ENCODE measurements around the gene ZP2.
"Not testable (repeated sequence)": the region's sequence is repeated elsewhere in the genome, so short reads cannot be mapped to it uniquely, and the experiment has no call there.

The ZP2 gene

DNA sequence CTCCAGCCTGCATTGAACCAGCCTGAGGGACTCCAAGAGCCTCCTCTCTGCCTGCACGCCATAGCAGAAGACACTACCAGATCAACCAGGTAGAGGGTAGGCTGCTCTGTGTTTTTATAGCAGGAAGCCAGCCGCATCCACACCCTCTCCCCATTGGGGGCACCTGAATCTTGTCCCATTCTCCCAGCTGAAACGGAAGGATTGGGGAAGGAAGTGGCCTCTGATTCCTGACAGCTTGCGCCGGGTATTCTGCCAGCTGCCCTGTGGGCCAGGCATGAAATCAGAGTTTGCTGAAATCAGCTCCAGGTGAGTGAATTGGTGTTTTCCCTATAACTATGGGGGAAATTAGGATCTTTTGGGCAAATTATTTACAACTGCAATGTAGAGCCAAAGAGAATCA is at the start of gene ZP2:
TSS of gene ZP2 (minus strand) at position 89 of the 400 bp plus-strand sequence. CDS start at position 62, 27 bp downstream.
- no peak for FAIRE-seq
- no peak for DNase-seq (ENCODE audit: insufficient read length, low spot score)

- DNase-seq (ENCODE audit: insufficient read length, low spot score) (no peak), FAIRE-seq (no peak)
These were observed 45.9 kb upstream of the ZP2 start for GRCh38 chr16:21257284-21257683.

DNA sequence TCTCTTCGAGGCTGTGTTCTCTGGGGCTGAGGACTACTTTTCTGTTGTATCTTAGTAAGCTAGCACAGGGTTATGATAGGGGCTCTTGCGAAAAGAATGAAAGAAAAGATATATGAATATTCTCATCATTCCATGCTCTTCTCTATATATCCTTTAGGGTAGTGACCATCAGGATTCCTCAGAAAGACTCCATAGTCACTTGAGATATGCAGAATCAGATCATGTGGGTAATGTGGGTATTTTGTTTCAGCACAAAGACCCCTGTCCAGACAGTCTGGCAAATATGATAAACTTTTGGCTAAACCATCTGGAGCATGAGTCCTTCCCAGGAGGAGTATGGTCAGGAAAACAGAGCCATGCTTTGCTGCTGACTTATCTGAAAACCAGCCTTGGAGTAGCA is 45.3 kb upstream of the ZP2 start:
- no peak for FAIRE-seq

DNA sequence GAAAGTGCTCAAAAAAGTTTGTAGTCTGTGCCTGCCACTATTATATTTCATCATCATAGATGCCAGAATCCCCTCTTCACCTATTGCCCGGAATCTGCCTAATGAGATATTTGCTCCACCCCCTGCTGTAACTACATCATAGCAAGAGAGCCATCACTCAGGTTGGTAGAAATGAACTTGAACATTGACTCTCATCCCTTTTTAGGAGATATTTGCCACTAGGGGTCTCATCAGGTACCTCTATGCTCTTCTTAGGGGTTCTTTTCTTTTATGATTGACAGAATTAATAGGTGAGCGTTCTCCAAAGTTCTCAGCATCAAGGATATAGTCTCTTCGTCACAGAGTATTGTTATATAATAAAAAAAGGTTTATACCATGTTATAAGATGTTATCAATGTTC is 42.1 kb upstream of the ZP2 start:
- FAIRE-seq = no peak
- DNase-seq (ENCODE audit: insufficient read length, low spot score) = no peak

More for the DNA sequence above, 45.3 kb upstream of the ZP2 start:
- no peak for DNase-seq (ENCODE audit: insufficient read length, low spot score)

DNA sequence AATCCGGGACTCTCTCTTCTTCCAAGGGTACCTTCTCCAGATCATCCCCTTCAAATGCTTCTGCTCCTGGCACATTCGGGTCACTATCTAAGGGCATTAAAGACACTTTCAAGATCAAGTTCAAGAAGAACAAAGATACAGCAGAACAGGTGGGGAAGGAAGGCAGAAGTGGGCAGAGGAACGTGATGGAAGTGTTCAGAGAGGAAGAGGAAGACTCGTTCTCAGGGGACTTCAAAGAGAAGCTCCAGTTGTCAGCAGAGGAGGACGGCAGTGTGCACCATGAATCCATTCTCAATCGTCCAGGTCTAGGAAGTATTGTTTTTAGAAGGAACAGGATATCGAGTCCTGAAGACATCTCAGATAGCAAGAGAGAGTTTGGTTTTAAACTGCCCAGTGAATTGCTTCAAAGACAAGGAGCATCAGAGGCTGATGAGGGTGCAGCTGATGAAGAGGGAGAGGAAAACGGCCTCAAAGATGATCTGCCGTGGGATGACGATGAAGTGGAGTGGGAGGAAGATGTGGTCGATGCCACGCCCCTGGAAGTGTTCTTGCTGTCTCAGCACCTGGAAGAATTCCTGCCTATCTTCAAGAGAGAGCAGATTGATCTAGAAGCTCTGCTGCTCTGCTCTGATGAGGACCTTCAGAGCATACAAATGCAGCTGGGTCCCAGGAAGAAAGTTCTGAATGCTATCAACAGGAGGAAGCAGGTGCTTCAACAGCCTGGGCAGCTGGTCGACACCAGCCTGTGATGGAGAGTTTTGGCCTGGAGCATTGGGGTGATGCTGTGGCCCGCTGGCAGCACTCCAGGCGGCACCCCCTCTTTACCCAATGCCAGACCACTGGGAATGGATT is 38.9 kb upstream of the ZP2 start:
- no peak for DNase-seq (ENCODE audit: insufficient read length, low spot score)
- FAIRE-seq = no peak

GRCh38 chr16:21248179-21248578 is 36.8 kb upstream of the ZP2 start:
- not testable (repeated sequence) for FAIRE-seq; DNase-seq (ENCODE audit: insufficient read length, low spot score)

GRCh38 chr16:21244518-21245215 is 33.3 kb upstream of the ZP2 start:
- DNase-seq (ENCODE audit: insufficient read length, low spot score) = no peak
- no peak for FAIRE-seq

DNA sequence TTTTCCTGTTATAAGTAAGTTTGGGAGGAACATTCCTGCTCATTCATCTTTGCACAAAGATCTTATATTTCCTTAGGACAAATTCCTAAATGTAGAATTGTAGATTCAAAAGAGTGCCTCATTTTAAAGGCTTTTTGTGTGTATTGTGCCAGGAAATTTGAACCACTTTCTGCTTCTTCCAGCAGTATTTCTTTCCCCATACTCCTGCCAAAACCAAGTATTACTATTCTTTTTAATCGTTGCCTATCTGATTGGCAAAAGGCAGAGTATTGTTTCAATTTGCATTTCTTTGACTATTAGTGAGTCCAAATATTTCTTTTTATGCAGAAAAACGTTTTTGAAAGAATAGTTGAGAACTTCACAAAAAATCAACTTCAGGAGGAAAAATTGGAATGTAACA is 31.4 kb upstream of the ZP2 start:
- DNase-seq (ENCODE audit: insufficient read length, low spot score) = no peak
- no peak for FAIRE-seq

GRCh38 chr16:21239646-21240045 is 28.3 kb upstream of the ZP2 start:
- no peak for FAIRE-seq
- DNase-seq (ENCODE audit: insufficient read length, low spot score) = no peak

GRCh38 chr16:21236831-21237230 is 25.5 kb upstream of the ZP2 start:
- FAIRE-seq (no peak), DNase-seq (ENCODE audit: insufficient read length, low spot score) (no peak)

DNA sequence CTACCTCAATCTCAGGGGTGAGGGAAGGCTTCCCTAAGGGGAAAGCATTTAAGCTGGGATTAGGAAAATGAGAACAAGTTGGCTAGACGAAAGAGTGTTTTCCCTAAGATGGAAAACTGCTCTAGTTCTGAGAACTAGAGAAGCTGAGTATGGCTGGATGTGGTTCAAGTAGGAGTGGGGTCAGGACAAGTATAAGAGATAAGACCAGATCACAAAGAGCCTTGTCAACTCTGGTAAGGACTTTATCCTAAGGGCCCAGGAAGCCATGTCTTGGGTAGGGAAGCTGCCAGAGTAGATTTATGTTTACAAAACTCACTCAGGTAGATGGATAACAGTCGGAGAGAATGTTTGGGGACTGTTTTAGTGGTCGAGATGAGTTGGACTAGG is 23.8 kb upstream of the ZP2 start:
- FAIRE-seq (no peak), DNase-seq (ENCODE audit: insufficient read length, low spot score) (no peak)

DNA sequence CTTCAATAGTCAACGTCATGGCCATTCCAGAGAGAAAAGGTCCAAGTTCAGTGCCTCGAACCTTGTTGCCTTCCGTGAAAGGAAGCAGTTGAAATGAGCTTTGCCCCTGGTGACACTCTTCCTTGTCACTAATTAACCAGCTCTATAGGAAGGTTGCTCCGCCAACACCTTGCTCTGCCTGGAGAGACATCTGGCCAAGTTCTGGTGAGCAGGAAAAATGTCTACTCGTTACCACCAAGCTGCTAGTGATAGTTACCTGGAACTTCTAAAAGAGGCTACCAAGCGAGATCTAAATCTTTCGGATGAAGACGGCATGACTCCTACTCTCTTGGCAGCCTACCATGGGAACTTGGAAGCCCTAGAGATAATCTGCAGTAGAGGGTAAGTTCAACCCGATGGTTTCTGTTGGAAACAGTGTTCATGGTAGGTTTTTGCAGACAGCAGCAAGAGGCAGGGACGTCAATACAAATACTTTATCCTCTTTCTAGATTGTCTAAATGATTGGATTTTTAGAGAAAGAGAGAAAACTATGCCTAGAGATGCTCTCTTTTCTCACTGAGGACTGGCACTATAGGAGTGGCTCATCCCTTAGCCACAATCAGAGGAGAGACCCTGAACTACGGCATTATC is 22.3 kb upstream of the ZP2 start, which contains the start of gene ANKS4B:
TSS of gene ANKS4B (plus strand) at position 179 of the 630 bp plus-strand sequence. CDS start at position 218, 39 bp downstream.
- no peak for FAIRE-seq
- DNase-seq (ENCODE audit: insufficient read length, low spot score) = no peak

GRCh38 chr16:21233045-21233520 is 21.7 kb upstream of the ZP2 start:
- FAIRE-seq = no peak
- no peak for DNase-seq (ENCODE audit: insufficient read length, low spot score)

GRCh38 chr16:21228361-21228872 is 17.0 kb upstream of the ZP2 start:
- FAIRE-seq (no peak), DNase-seq (ENCODE audit: insufficient read length, low spot score) (no peak)

GRCh38 chr16:21227866-21228265 is 16.5 kb upstream of the ZP2 start:
- DNase-seq (ENCODE audit: insufficient read length, low spot score) (no peak), FAIRE-seq (no peak)

DNA sequence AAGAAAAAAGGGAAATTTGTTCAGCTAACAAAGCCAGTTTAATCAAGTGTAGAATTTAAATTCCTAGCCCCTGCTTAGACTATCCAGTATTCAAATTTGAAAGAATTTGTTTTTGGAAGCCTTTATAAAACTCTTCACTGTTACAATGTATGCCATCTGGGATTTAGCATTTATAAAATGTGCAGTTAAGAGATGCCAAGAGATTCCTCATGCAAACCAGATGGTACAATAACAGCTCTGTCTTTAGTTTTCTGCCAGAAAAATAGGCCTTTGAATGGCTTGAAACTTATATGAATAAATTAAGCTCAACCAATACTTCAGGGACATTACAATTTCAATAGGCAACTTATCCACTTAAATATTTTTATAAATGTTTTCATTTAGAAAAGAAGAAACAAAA is 15.4 kb upstream of the ZP2 start:
- no peak for FAIRE-seq
- no peak for DNase-seq (ENCODE audit: insufficient read length, low spot score)

- FAIRE-seq = no peak
These were observed 13.4 kb upstream of the ZP2 start for GRCh38 chr16:21224800-21225199.

GRCh38 chr16:21223787-21224186 is 12.4 kb upstream of the ZP2 start:
- DNase-seq (ENCODE audit: insufficient read length, low spot score) = no peak
- no peak for FAIRE-seq

More at GRCh38 chr16:21224800-21225199, 13.4 kb upstream of the ZP2 start:
- DNase-seq (ENCODE audit: insufficient read length, low spot score) = no peak

DNA sequence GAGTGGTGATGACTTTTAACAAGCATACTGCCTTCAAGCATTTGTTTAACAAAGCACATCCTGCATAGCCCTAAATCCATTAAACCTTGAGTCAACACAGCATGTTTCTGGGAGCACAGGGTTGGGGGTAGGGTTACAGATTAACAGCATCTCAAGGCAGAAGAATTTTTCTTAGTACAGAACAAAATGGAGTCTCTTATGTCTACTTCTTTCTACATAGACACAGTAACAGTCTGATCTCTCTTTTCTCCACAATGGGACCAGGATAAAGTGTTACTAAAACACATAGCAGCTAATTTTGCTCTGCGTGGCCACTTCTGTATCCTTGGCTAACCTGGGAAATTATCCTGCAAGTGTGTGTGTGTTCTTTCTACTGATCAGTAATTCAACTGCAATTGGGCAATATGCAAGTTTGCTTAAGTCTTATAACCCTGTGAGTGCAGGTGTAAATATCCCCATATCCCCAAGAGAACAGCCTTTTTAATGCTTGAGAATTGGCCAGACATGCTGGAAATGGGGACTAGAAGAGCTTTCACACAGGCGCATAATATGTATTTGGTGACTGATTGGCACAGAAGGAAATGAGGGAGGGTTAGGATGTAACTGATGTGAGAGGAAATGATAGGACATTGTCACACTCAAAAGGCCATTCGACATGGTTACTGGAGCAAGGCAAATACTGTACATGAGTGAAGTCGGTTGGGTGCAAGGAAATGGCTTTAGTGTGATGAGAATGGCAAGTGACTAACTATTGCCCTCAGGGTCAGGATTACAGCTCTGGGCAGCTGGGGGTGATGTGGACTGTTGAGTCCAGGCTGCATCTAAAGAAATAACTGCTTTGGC is 11.3 kb upstream of the ZP2 start:
- FAIRE-seq = no peak
- no peak for DNase-seq (ENCODE audit: insufficient read length, low spot score)

DNA sequence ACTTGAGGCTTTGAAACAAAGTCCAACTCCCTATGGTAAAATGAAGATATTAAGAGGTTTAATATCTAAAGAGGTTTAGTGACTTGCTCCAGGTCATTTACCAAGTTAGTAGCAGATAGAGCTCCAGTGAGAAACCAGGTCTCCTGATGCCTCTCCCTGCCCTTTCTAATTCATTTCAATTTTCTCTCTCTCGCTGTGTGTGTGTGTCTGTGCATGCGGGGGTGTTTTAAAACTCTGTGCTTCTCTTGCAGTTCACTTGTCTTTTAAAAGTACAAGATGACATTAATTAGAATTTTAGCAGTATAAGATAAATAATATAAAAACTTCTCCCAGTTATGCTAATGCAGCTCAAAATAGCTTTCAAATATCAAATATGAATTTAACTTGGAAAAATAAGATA is 8.2 kb upstream of the ZP2 start:
- FAIRE-seq (no peak), DNase-seq (ENCODE audit: insufficient read length, low spot score) (no peak)
